Measurements from ENCODE around the gene XYLT1. TPM values are rescaled to one million over a fixed set of nuclear protein-coding genes. Genes with fewer than 3 reads are reported as not detected.

Gene XYLT1
- total RNA-seq, 1 experiment from 2014 or later = 14.5 TPM

- Mint-ChIP-seq H3K36me3 (ENCODE audit: insufficient read depth in 1 of 3, low read depth in 3 of 3) (peaks cover 3 to 6% (median 4%) of the 10 kb centered on the region in 3 experiments; a peak in 4 of 7 replicates), H3K27ac (peak overlapping the region in 1 of 3 experiments; percentile 30; a peak in 1 of 7 replicates), H3K9me3 (no peaks in the 10 kb centered on the region), H3K4me1 (peaks cover 20 to 30% of the 10 kb centered on the region in 2 experiments), H3K4me3 (no peak overlapping the region; a peak in 1 of 5 replicates), H3K27me3 (ENCODE audit: low read depth) (no peaks in the 10 kb centered on the region)
- no peak overlapping the region for H2AFZ ChIP-seq (ENCODE audit: low read length)
- no peak overlapping the region for H2BK120ac ChIP-seq (ENCODE audit: low read depth, low read length, poor library complexity, severe bottlenecking)
- H3K14ac ChIP-seq (ENCODE audit: insufficient read depth, low read length) = no peak overlapping the region
- no peak overlapping the region for H2BK12ac ChIP-seq (ENCODE audit: insufficient read length, low read depth, low read length)
- no peaks in the 10 kb centered on the region for H4K20me1 ChIP-seq (ENCODE audit: control insufficient read depth, insufficient read depth, insufficient read length)
- no CpG with 5 or more reads among the region's 17 CpGs for WGBS (ENCODE audit: extremely low coverage, insufficient read length, low lambda C conversion rate)
- peak overlapping the region; percentile 24 for H3K4me2 ChIP-seq (ENCODE audit: insufficient read depth, insufficient read length, low read length)
- H2BK20ac ChIP-seq (ENCODE audit: low read depth, low read length, poor library complexity, severe bottlenecking) = no peak overlapping the region
- no peak overlapping the region for H2AK5ac ChIP-seq (ENCODE audit: insufficient read length, low read length)
- H3K27me3 ChIP-seq (ENCODE audit: insufficient read depth, low read length) = no peaks in the 10 kb centered on the region
- H3K4ac ChIP-seq (ENCODE audit: low read depth, low read length) = no peak overlapping the region
- H3K4me1 ChIP-seq (ENCODE audit: insufficient read depth, low read length) = peaks cover 2% of the 10 kb centered on the region; the same call in 1 of the 2 replicates
- H4K8ac ChIP-seq (replicated peaks; ENCODE audit: insufficient read length, low read depth, low read length) = no peak overlapping the region
- H3K23ac ChIP-seq (ENCODE audit: insufficient read length, low read depth, low read length) = no peak overlapping the region
- H2BK15ac ChIP-seq (ENCODE audit: low read depth, low read length) = no peak overlapping the region
- H4K91ac ChIP-seq (ENCODE audit: insufficient read length, low read depth, low read length) = no peak overlapping the region
- H3T11ph ChIP-seq (ENCODE audit: low read length) = no peak overlapping the region
- H3K56ac ChIP-seq (ENCODE audit: insufficient read length, low read depth, low read length) = no peak overlapping the region
- no peak for DNase-seq
- no peaks in the 10 kb centered on the region for H3K9me3 ChIP-seq (ENCODE audit: control insufficient read depth, low read depth, low read length)
- H3K79me2 ChIP-seq (ENCODE audit: insufficient read depth, low read length) = no peaks in the 10 kb centered on the region
- TF ChIP-seq CTCF (conservative IDR thresholded peaks at IDR 0.05) = no peak
- H3K9ac ChIP-seq (ENCODE audit: extremely low read depth, insufficient read length, low read length) = no peak overlapping the region
- no peaks in the 10 kb centered on the region for H3K23me2 ChIP-seq (ENCODE audit: insufficient read length, low read depth, low read length, poor library complexity, severe bottlenecking)
- H2BK5ac ChIP-seq (ENCODE audit: insufficient read length, low read length) = no peak overlapping the region
- H3K27ac ChIP-seq (ENCODE audit: insufficient read length, low read depth, low read length) = no peak overlapping the region
- no peak overlapping the region for H4K5ac ChIP-seq (ENCODE audit: insufficient read length, low read depth, low read length)
- no peaks in the 10 kb centered on the region for H3K79me1 ChIP-seq (ENCODE audit: insufficient read depth, low read depth, low read length, poor library complexity, severe bottlenecking)
- no peak overlapping the region for H3K18ac ChIP-seq (ENCODE audit: insufficient read length, low read depth, low read length)
These were observed 309.8 kb downstream of the XYLT1 start for GRCh38 chr16:17160920-17161431.

Measured in H9 (cell line).